GM21447 (cell line): ENCODE data around the gene CCL21.

Experiments
- ATAC-seq: cut with Tn5 transposase; IDR thresholded peaks from one replicate; pipeline ENCODE4 v1.9.1; 2021; ENCODE audit not compliant: unreplicated experiment

CCL21 gene

GRCh38 chr9:34709196-34709978, 549 bp downstream of the CCL21 start:
- no peak for ATAC-seq

DNA sequence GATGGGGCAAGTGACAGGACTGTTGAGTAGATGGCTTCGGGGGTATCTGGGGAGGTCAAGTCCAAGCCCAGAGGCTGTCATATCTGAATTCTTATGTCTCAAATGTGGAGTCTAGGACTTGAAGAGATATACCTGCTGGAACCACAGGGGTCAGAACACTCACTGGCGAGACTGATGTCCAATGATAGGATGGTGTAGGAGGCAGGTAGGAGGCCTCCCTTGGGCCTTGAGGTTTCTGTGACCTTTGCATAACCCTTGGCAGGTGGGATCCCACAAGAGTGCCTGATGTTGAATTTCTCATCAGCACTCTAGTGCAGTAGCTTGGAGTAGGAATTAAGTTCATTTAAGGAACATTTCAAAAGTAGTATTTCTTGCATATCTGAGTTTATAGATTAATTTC, 2.8 kb downstream of the CCL21 start:
- no peak for ATAC-seq

- ATAC-seq: peak; percentile 77
Observed at GRCh38 chr9:34701769-34702736, 7.9 kb downstream of the CCL21 start.

DNA sequence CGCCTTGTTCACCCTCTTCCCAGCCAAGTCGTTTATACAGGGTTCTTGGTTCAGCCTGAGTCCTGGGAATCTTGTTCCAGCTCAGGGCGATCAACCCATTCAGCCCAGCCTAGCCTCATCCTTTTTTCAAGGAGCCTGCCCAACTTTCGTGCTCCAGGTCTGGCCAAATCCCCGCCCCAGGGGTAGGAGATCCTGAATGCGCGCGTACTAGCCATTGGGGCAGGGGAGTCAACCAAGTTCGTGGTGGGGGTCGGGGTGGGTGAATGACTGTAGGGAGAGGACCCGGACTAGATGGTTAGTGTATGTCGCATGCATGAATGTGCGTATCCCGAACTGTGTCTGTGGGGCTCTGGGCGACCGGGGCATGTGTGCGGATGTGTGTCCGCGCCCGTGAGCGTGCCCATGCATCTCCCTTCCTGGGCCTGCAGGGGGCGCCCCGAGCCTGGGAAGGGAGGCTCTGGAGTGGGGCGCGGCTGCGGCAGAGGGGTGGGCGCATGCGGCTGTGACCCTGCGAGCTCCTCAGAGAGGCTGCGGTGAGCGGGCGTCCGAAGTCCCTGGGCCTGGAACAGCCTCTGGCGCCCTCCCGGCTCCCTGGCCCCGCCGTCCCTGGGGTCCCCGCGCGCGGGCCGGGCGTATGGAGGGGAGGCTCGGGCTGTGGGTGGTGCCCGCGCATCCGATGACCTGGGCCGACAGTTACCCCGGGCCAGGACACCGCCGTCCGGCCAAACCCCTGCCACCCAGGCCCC, 8.7 kb downstream of the CCL21 start:
- ATAC-seq: peak; percentile 37

GRCh38 chr9:34694811-34695210, 15.1 kb downstream of the CCL21 start:
- ATAC-seq: no peak

- no peak for ATAC-seq
Observed at GRCh38 chr9:34693560-34693959, 16.4 kb downstream of the CCL21 start.

DNA sequence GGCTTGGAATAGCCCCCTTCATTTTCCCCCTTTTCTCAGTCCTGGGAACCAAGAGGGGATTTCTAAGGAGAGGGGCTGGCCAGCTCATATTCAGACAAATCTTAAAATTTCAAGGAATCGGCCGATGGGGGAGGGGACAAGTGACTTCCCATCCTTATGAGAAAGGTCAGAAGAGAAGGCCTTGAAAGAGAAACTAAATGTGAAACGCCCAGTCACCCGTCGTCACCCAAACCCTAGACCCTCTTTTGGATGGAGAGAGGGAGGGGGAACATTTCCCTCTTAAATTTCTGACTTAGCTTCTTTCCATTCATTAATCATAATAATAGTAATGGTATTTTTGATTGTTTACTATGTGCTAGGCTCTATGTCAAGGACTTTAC, 18.0 kb downstream of the CCL21 start:
- no peak for ATAC-seq

DNA sequence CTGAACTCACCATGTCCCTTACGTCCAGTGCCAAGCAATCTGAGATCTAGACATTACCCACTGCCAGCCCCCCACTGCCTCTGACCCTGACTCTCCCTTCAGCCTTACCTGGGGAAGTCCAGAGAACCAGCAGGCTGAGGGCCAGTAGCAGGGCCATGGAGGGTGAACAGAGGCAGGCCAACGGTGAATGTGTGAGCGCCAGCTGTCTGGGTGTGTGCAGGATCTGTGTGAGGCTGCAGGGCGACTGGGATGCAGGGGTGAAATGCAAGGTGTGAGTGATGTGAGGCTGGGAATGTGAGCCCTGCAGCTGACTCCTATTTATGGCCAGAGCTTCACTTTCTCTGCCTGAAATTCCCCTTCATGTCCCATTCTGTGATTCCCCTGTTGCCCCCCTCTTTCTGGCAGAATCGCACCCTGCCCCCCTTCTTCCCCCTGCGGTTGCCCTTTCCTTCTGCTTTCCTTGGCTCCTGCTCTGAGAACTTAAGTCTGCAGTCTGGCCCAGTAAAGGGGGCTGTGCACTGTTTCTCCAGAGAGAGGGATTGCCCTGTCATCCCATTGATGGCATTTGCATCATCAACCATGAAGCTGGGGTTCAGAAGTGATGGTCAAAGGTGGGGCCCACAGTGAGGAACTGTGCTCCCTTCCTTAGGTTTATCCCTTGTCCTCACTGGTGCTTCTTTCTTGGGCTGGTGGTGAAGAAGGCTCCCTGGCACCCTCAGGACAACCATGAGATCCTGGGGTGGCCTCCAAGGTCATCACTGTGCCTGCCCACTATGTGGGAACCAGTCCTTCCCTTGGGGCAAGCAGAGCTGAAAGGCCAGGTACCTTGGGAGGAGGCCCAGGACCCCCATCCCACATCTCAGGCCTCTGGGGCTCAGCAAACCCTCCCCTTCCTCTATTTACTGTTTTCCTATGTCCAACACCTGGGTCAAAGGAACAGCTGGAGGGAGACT, 18.7 kb downstream of the CCL21 start, which contains the start of gene CCL19:
CCL19 (minus strand) TSS at position 294 of the 953 bp plus-strand sequence; CDS start at position 157, 137 bp downstream.
- ATAC-seq: no peak

DNA sequence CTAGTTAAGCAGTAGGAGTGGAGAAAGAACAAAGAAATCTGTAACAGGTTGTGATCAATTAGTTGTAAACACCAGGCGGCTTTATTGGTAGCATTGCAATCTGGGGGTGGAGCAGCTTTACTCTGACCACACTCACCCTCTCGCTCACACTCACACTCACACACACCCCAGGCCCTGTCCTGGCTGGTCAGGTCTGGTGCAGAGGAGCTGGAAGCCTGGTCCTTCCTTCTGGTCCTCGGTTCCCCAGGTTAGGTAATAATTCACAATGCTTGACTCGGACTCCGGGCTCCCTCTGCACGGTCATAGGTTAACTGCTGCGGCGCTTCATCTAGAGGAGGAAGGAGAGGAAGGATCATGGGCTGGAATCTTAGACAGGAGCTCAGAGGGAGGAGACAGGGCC, 20.4 kb downstream of the CCL21 start:
- no peak for ATAC-seq

- no peak for ATAC-seq
Observed at GRCh38 chr9:34689116-34689470, 20.8 kb downstream of the CCL21 start.

DNA sequence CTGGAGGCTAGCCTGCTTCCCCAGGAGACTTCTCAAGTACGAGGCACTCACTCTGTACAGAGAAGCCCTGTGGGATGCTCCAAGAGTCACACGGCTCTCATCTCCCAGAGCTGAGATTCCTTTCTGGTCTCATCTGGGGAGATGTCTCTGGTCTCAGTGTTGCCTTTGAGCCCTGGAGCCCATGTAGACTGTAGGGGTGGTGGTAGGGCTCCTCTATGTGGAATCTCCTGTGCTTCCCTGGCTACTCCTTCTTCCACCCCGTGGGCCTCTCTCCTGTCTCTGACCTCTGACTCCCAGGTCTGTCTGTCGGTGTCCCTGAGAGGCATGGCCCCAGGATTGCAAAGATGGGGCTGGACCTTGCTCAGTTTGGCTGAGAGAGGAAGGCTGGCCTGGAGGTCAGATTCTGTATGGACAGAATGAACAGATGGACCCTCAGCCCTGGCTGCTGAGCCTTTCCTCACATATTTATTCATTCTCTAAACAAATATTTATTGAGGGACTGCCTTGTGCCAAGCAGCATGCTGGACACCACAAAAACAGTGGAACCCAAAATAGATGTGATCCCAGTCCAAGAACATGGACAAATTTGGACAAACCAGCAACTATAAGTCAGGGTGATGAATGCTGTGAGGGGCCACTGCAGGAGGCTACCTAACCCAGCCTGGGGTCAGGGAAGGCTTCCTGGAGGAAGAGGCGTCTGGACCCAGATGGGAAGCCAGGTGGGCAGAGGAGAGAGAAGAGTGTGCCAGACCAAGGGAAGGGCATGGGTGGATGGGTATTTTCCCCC, 21.4 kb downstream of the CCL21 start:
- no peak for ATAC-seq

DNA sequence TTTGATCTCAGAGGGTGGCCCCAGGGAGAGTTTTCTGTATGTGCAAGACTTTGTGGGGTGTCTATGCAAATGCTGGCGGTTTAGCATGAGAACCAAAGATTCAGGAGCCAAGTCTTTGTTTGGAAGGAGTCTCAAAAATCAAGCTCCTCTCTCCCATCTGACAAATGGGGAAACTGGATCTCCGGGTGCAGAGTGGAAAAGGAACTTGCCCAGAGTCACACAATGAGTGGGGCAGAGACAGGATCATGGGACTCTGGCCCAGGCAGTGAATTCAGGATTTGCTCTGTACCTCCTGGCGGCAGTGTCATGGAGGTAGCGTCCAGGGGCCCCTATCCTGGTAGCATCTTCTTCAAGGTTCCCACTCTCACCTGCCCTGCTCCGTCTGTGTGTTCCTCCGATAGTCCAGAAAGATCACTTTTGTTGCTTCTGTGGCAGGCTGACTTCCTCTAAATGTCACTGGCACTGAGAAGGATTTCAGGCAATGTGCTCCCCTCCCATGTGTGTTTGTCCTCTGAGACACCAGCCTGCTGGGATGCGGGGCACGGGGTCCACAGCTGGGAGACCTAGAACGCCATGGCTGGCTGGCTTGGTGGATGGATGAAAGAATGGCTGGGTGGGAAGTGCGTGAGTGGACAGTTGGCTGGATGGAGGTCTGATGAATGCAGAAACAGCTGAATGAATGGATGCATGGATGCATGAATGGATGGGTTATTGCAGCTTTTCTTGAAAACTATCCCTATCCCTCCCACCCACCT, 22.5 kb downstream of the CCL21 start:
- ATAC-seq: no peak

- no peak for ATAC-seq
Observed at GRCh38 chr9:34686732-34687131, 23.2 kb downstream of the CCL21 start.

GRCh38 chr9:34686231-34686630, 23.7 kb downstream of the CCL21 start:
- no peak for ATAC-seq

GRCh38 chr9:34685591-34685990, 24.3 kb downstream of the CCL21 start:
- ATAC-seq: no peak

DNA sequence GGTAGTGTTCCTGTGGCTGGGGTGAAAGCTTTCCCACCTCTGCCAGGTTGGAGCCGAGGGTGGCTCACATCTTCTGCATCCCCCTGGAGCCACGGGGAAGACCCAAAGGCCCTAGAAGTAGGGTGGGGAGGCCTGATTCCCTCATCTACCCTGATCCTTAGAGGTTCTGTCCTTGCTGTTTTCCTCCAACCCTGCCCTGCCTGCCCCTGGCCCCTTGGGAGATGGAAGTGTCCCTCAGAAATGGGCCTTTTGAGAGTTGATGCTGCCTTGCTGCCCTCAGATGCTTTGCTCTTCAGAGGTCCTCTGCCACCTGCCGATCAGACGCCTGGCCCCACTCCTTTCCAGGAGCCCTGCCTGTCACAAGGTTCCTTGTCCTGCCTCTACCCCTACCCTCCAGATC, 25.1 kb downstream of the CCL21 start:
- no peak for ATAC-seq

DNA sequence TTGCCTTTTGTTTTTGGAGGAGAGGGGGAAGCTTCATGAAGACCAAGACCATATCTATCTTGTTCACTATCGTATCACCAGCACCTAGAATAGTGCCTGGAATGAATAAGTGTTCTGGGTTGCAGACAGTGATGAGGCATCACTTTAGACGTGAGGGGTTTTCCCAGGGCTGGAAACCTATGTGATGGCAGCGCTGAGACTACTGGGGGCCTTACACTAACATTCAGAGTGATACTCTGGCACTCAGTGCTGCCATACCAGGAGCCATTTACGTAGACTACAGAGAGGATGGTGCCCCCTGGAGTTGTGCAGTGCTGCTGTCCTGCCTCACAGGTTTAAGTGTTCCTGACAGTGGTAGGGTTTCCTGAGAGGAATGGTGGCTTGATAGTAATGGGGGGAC, 25.8 kb downstream of the CCL21 start:
- ATAC-seq: no peak

DNA sequence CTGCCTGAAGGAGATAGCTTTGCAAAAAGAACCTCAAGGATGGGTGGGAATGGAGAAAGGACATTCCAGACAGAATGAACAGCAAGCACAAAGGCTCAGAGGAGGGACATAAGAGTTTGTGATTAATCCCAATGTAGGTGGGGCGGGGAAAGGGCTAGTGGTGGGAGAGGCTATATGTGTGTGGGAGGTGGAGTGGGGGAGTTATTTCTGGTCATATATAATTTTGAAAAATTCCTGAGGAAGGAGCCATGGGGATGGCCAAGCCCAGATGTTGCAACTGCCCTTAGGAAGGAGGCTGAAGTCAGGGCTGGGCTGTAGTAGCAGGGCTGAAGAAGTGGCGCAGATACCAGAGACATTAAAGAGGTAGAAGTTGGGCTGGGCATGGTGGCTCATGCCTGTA, 34.1 kb downstream of the CCL21 start:
- ATAC-seq: no peak
